ENCODE data around the gene CWC25.
A peak's percentile ranks its signal among the peaks of the same experiment; 100 is the strongest.

DNA sequence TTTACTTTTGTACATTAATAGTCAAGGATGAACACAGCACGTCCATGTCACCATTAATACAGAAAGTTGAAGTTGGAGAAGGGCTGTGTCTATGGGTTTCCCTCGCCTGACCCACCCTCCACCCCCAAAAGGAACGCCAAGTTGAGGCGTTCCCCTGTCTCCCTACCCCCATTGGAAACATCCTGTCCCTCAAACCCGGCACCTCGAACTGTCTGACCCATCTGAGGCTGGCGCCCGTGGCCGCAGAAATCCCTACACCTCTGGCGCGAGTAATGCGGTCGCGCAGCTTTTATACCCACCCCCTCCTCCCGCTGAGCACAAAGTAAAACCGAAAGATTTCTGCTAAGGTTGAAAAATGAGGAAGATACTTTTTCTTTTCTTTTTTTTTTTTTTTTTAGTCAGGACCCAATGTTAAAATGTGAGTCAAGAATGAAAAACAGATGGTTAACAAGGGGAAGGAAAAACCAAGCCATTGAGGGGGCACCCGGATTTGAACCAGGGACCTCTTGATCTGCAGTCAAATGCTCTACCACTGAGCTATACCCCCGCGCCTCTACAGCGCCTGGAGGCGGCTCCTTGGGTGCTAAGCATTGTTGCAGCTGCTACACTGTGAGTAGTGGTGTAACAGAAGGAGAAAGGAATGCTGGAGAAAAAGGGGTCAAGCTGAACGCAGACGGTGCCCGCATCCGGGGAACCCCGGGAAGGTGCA, 43.9 kb upstream of the CWC25 start:
- TF ChIP-seq, protein P1, sequence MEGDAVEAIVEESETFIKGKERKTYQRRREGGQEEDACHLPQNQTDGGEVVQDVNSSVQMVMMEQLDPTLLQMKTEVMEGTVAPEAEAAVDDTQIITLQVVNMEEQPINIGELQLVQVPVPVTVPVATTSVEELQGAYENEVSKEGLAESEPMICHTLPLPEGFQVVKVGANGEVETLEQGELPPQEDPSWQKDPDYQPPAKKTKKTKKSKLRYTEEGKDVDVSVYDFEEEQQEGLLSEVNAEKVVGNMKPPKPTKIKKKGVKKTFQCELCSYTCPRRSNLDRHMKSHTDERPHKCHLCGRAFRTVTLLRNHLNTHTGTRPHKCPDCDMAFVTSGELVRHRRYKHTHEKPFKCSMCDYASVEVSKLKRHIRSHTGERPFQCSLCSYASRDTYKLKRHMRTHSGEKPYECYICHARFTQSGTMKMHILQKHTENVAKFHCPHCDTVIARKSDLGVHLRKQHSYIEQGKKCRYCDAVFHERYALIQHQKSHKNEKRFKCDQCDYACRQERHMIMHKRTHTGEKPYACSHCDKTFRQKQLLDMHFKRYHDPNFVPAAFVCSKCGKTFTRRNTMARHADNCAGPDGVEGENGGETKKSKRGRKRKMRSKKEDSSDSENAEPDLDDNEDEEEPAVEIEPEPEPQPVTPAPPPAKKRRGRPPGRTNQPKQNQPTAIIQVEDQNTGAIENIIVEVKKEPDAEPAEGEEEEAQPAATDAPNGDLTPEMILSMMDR (IDR thresholded peaks at IDR 0.05) = peak in 2 of 4 donors; percentile 17 to 25
- TF ChIP-seq POLR2A (IDR thresholded peaks at IDR 0.05) = no peak

Data from right lobe of liver (tissue), 4 donors.